ENCODE data around the gene NAPEPLD.

Gene NAPEPLD

GRCh38 chr7:103127006-103127405 is 21.9 kb downstream of the NAPEPLD start:
- Histone ChIP-seq H3K27ac (ENCODE audit: low read depth, low read length) (no peak overlapping the region), H3K4me1 (ENCODE audit: control insufficient read depth in 1 of 2, insufficient read depth in 2 of 2, low read length in 2 of 2) (peaks cover 3 to 10% of the 10 kb centered on the region in 2 donors), H3K4me3 (ENCODE audit: low read depth in 1 of 2, low read length in 2 of 2) (no peak overlapping the region), H3K9ac (ENCODE audit: low read depth in 1 of 2, low read length in 2 of 2) (no peak overlapping the region), H3K27me3 (ENCODE audit: control insufficient read depth in 1 of 2, insufficient read depth in 2 of 2, low read length in 2 of 2) (no peaks in the 10 kb centered on the region), H3K36me3 (ENCODE audit: control insufficient read depth in 1 of 2, insufficient read depth in 2 of 2, low read length in 2 of 2) (peaks cover 17 to 28% of the 10 kb centered on the region in 2 donors), H3K9me3 (ENCODE audit: control insufficient read depth in 1 of 2, low read length in 2 of 2) (no peaks in the 10 kb centered on the region)

GRCh38 chr7:103124429-103124979 is 24.4 kb downstream of the NAPEPLD start:
- Histone ChIP-seq H3K27ac (ENCODE audit: low read depth, low read length) (no peak overlapping the region), H3K9me3 (ENCODE audit: control insufficient read depth in 1 of 2, low read length in 2 of 2) (no peaks in the 10 kb centered on the region), H3K9ac (ENCODE audit: low read depth in 1 of 2, low read length in 2 of 2) (no peak overlapping the region), H3K4me3 (ENCODE audit: low read depth in 1 of 2, low read length in 2 of 2) (no peak overlapping the region), H3K4me1 (ENCODE audit: control insufficient read depth in 1 of 2, insufficient read depth in 2 of 2, low read length in 2 of 2) (peaks cover 0 to under 1% of the 10 kb centered on the region in 2 donors), H3K36me3 (ENCODE audit: control insufficient read depth in 1 of 2, insufficient read depth in 2 of 2, low read length in 2 of 2) (peaks cover 24 to 43% of the 10 kb centered on the region in 2 donors), H3K27me3 (ENCODE audit: control insufficient read depth in 1 of 2, insufficient read depth in 2 of 2, low read length in 2 of 2) (no peaks in the 10 kb centered on the region)

DNA sequence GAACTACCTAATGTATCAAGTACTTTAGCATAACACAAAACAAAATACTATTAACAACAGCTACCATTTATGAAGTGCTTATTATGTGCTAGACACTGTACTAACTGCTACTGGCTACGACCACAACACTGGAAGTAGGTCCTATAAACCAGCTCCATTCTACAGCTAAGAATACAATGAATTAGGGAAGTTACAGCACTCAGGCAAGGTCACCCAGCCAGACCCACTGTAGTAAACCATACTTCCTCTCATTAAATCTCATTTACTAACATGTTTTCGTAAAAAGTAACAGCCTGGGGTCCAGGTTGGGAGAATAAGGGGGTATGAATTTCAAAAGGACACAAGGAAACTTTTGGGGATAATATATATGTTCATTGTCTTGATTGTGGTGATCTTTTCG is 25.4 kb downstream of the NAPEPLD start:
- Histone ChIP-seq H3K36me3 (ENCODE audit: control insufficient read depth in 1 of 2, insufficient read depth in 2 of 2, low read length in 2 of 2) (peaks cover 28 to 44% of the 10 kb centered on the region in 2 donors), H3K27ac (ENCODE audit: low read depth, low read length) (no peak overlapping the region), H3K9me3 (ENCODE audit: control insufficient read depth in 1 of 2, low read length in 2 of 2) (no peaks in the 10 kb centered on the region), H3K27me3 (ENCODE audit: control insufficient read depth in 1 of 2, insufficient read depth in 2 of 2, low read length in 2 of 2) (no peaks in the 10 kb centered on the region), H3K4me3 (ENCODE audit: low read depth in 1 of 2, low read length in 2 of 2) (no peak overlapping the region), H3K9ac (ENCODE audit: low read depth in 1 of 2, low read length in 2 of 2) (no peak overlapping the region), H3K4me1 (ENCODE audit: control insufficient read depth in 1 of 2, insufficient read depth in 2 of 2, low read length in 2 of 2) (no peaks in the 10 kb centered on the region)

- peaks cover 17 to 28% of the 10 kb centered on the region in 2 donors for H3K36me3 ChIP-seq (ENCODE audit: control insufficient read depth in 1 of 2, insufficient read depth in 2 of 2, low read length in 2 of 2)
- no peaks in the 10 kb centered on the region for H3K4me1 ChIP-seq (ENCODE audit: control insufficient read depth in 1 of 2, insufficient read depth in 2 of 2, low read length in 2 of 2)
- H3K27ac ChIP-seq (ENCODE audit: low read depth, low read length), result no peak overlapping the region
- no peak overlapping the region for H3K4me3 ChIP-seq (ENCODE audit: low read depth in 1 of 2, low read length in 2 of 2)
- no peak overlapping the region for H3K9ac ChIP-seq (ENCODE audit: low read depth in 1 of 2, low read length in 2 of 2)
- H3K27me3 ChIP-seq (ENCODE audit: control insufficient read depth in 1 of 2, insufficient read depth in 2 of 2, low read length in 2 of 2), result no peaks in the 10 kb centered on the region
- no peaks in the 10 kb centered on the region for H3K9me3 ChIP-seq (ENCODE audit: control insufficient read depth in 1 of 2, low read length in 2 of 2)
Measured at GRCh38 chr7:103121641-103122040, 27.3 kb downstream of the NAPEPLD start.

DNA sequence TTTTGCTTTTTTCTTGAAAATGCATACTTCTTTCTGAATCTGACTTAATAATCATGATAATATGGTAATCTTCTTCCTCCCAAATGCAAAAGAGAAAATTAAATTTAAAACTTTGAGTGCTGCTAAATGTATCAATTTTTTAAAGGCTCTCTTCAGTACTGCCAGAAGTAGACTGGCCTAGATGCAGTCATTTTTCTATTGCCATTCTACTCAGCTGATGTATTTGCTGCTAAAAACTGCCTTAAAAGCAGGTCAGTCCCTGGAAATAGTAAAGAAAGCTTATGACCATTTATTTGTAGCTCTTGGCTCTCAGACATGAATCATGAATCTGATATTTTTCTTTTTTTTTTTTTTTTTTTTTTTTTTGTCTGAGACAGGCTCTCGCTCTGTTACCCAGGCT is 28.5 kb downstream of the NAPEPLD start:
- Histone ChIP-seq H3K27me3 (ENCODE audit: control insufficient read depth in 1 of 2, insufficient read depth in 2 of 2, low read length in 2 of 2) (no peaks in the 10 kb centered on the region), H3K4me1 (ENCODE audit: control insufficient read depth in 1 of 2, insufficient read depth in 2 of 2, low read length in 2 of 2) (no peaks in the 10 kb centered on the region), H3K4me3 (ENCODE audit: low read depth in 1 of 2, low read length in 2 of 2) (no peak overlapping the region), H3K9me3 (ENCODE audit: control insufficient read depth in 1 of 2, low read length in 2 of 2) (no peaks in the 10 kb centered on the region), H3K9ac (ENCODE audit: low read depth in 1 of 2, low read length in 2 of 2) (no peak overlapping the region), H3K36me3 (ENCODE audit: control insufficient read depth in 1 of 2, insufficient read depth in 2 of 2, low read length in 2 of 2) (peaks cover 11 to 28% of the 10 kb centered on the region in 2 donors), H3K27ac (ENCODE audit: low read depth, low read length) (no peak overlapping the region)

GRCh38 chr7:103119791-103120291 is 29.1 kb downstream of the NAPEPLD start:
- H3K27me3 ChIP-seq (ENCODE audit: control insufficient read depth in 1 of 2, insufficient read depth in 2 of 2, low read length in 2 of 2), result no peaks in the 10 kb centered on the region
- H3K36me3 ChIP-seq (ENCODE audit: control insufficient read depth in 1 of 2, insufficient read depth in 2 of 2, low read length in 2 of 2), result peaks cover 13 to 28% of the 10 kb centered on the region in 2 donors
- no peak overlapping the region for H3K27ac ChIP-seq (ENCODE audit: low read depth, low read length)
- no peak overlapping the region for H3K4me3 ChIP-seq (ENCODE audit: low read depth in 1 of 2, low read length in 2 of 2)
- no peaks in the 10 kb centered on the region for H3K4me1 ChIP-seq (ENCODE audit: control insufficient read depth in 1 of 2, insufficient read depth in 2 of 2, low read length in 2 of 2)
- no peaks in the 10 kb centered on the region for H3K9me3 ChIP-seq (ENCODE audit: control insufficient read depth in 1 of 2, low read length in 2 of 2)
- no peak overlapping the region for H3K9ac ChIP-seq (ENCODE audit: low read depth in 1 of 2, low read length in 2 of 2)

DNA sequence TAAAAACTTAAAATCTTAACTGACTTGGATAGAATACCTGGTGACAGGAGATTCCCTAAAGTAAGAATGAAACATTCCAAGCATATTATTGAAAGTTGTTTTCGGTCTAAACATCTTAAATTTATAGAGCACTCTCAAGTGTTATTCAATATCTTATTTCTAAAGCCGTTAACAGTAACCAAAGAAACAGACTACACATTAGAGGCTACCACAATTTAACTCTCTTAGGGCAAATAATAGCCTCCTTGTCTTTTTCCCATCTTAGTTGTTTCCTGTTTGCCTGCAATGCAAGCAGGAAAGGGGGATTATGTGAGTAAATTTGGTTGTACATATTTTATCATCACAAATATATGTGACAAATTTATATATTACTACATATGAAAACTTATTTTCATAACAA is 31.4 kb downstream of the NAPEPLD start:
- H3K4me3 ChIP-seq (ENCODE audit: low read depth in 1 of 2, low read length in 2 of 2), result no peak overlapping the region
- H3K4me1 ChIP-seq (ENCODE audit: control insufficient read depth in 1 of 2, insufficient read depth in 2 of 2, low read length in 2 of 2), result no peaks in the 10 kb centered on the region
- no peak overlapping the region for H3K9ac ChIP-seq (ENCODE audit: low read depth in 1 of 2, low read length in 2 of 2)
- no peaks in the 10 kb centered on the region for H3K9me3 ChIP-seq (ENCODE audit: control insufficient read depth in 1 of 2, low read length in 2 of 2)
- H3K27me3 ChIP-seq (ENCODE audit: control insufficient read depth in 1 of 2, insufficient read depth in 2 of 2, low read length in 2 of 2), result no peaks in the 10 kb centered on the region
- H3K27ac ChIP-seq (ENCODE audit: low read depth, low read length), result no peak overlapping the region
- H3K36me3 ChIP-seq (ENCODE audit: control insufficient read depth in 1 of 2, insufficient read depth in 2 of 2, low read length in 2 of 2), result peaks cover 21 to 33% of the 10 kb centered on the region in 2 donors

DNA sequence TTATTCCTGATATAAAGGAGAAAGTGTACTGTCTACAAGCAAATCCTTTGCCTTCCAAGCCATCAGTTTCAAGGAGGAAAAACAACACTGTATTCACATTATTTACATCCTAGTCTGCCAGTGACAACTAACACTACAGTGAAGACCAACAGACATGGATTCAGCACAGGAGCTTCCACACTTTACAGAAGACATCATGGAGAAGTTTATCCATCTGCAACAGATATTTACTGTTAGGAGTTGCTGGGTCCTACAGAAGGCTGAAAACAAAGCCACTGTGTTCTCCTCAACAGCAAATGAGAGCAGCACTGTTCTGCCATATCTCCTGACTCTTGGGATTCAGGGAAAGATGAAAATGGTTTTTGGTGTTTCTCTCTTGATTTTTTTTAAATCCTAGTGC is 31.9 kb downstream of the NAPEPLD start:
- H3K9me3 ChIP-seq (ENCODE audit: control insufficient read depth in 1 of 2, low read length in 2 of 2), result no peaks in the 10 kb centered on the region
- no peaks in the 10 kb centered on the region for H3K27me3 ChIP-seq (ENCODE audit: control insufficient read depth in 1 of 2, insufficient read depth in 2 of 2, low read length in 2 of 2)
- no peaks in the 10 kb centered on the region for H3K4me1 ChIP-seq (ENCODE audit: control insufficient read depth in 1 of 2, insufficient read depth in 2 of 2, low read length in 2 of 2)
- peaks cover 21 to 30% of the 10 kb centered on the region in 2 donors for H3K36me3 ChIP-seq (ENCODE audit: control insufficient read depth in 1 of 2, insufficient read depth in 2 of 2, low read length in 2 of 2)
- no peak overlapping the region for H3K27ac ChIP-seq (ENCODE audit: low read depth, low read length)
- H3K4me3 ChIP-seq (ENCODE audit: low read depth in 1 of 2, low read length in 2 of 2), result no peak overlapping the region
- H3K9ac ChIP-seq (ENCODE audit: low read depth in 1 of 2, low read length in 2 of 2), result no peak overlapping the region

- no peaks in the 10 kb centered on the region for H3K4me1 ChIP-seq (ENCODE audit: control insufficient read depth in 1 of 2, insufficient read depth in 2 of 2, low read length in 2 of 2)
- peaks cover 21 to 27% of the 10 kb centered on the region in 2 donors for H3K36me3 ChIP-seq (ENCODE audit: control insufficient read depth in 1 of 2, insufficient read depth in 2 of 2, low read length in 2 of 2)
- no peak overlapping the region for H3K9ac ChIP-seq (ENCODE audit: low read depth in 1 of 2, low read length in 2 of 2)
Measured at GRCh38 chr7:103116511-103116910, 32.4 kb downstream of the NAPEPLD start.

GRCh38 chr7:103115771-103116170 is 33.1 kb downstream of the NAPEPLD start:
- Histone ChIP-seq H3K27me3 (ENCODE audit: control insufficient read depth in 1 of 2, insufficient read depth in 2 of 2, low read length in 2 of 2) (no peaks in the 10 kb centered on the region), H3K9ac (ENCODE audit: low read depth in 1 of 2, low read length in 2 of 2) (no peak overlapping the region), H3K9me3 (ENCODE audit: control insufficient read depth in 1 of 2, low read length in 2 of 2) (no peaks in the 10 kb centered on the region), H3K36me3 (ENCODE audit: control insufficient read depth in 1 of 2, insufficient read depth in 2 of 2, low read length in 2 of 2) (peaks cover 21 to 24% of the 10 kb centered on the region in 2 donors), H3K4me1 (ENCODE audit: control insufficient read depth in 1 of 2, insufficient read depth in 2 of 2, low read length in 2 of 2) (no peaks in the 10 kb centered on the region), H3K27ac (ENCODE audit: low read depth, low read length) (no peak overlapping the region), H3K4me3 (ENCODE audit: low read depth in 1 of 2, low read length in 2 of 2) (no peak overlapping the region)

More at GRCh38 chr7:103116511-103116910, 32.4 kb downstream of the NAPEPLD start:
- H3K4me3 ChIP-seq (ENCODE audit: low read depth in 1 of 2, low read length in 2 of 2), result no peak overlapping the region
- H3K27ac ChIP-seq (ENCODE audit: low read depth, low read length), result no peak overlapping the region
- H3K27me3 ChIP-seq (ENCODE audit: control insufficient read depth in 1 of 2, insufficient read depth in 2 of 2, low read length in 2 of 2), result no peaks in the 10 kb centered on the region
- H3K9me3 ChIP-seq (ENCODE audit: control insufficient read depth in 1 of 2, low read length in 2 of 2), result no peaks in the 10 kb centered on the region
